SK-N-SH treated with all-trans-retinoic acid at 6 μM for 48 hours (cell line): ENCODE measurements around the gene KIAA0513.

ENCODE experiments used
- ATAC-seq: fragments of 200-7000 bp; cut with Tn5 transposase; 3 replicates; pipeline ENCODE4 v1.9.1; 2020; ENCODE audit warnings: mild to moderate bottlenecking, moderate library complexity
- ARNTL ChIP-seq: fragments of 450-650 bp; formaldehyde crosslinking; IDR thresholded peaks from 2 replicates; pipeline ENCODE4 v1.5.0; 2020; ENCODE audit warnings: low read depth, mild to moderate bottlenecking, moderate library complexity, borderline replicate concordance
- BACH2 ChIP-seq: fragments of 250-450 bp; sonication (Bioruptor Pico); IDR thresholded peaks from 2 replicates; pipeline ENCODE4 v1.9.0; 2021; ENCODE audit warnings: mild to moderate bottlenecking, borderline replicate concordance
- CREB5 ChIP-seq: fragments of 250-450 bp; sonication (Bioruptor Pico); IDR thresholded peaks from 2 replicates; pipeline ENCODE4 v1.5.1; 2020; ENCODE audit warnings: low read depth, mild to moderate bottlenecking, moderate library complexity
- CSDC2 ChIP-seq: fragments of 250-450 bp; sonication (Bioruptor Pico); IDR thresholded peaks from 2 replicates; pipeline ENCODE4 v1.5.0; 2020; ENCODE audit warnings: mild to moderate bottlenecking, moderate library complexity
- CSRNP3 ChIP-seq: fragments of 250-450 bp; sonication (Bioruptor Pico); IDR thresholded peaks from 2 replicates; pipeline ENCODE4 v1.5.1; 2021; ENCODE audit warnings: mild to moderate bottlenecking, moderate library complexity
- ISL1 ChIP-seq: fragments of 250-450 bp; sonication (Bioruptor Pico); IDR thresholded peaks from 2 replicates; pipeline ENCODE4 v2.1.2; 2022; ENCODE audit warnings: mild to moderate bottlenecking, moderate library complexity
- PPARA ChIP-seq: fragments of 250-450 bp; sonication (Bioruptor Pico); IDR thresholded peaks from 2 replicates; pipeline ENCODE4 v1.5.0; 2020; ENCODE audit warnings: mild to moderate bottlenecking, borderline replicate concordance
- RARB ChIP-seq: fragments of 250-450 bp; sonication (Bioruptor Pico); IDR thresholded peaks from 2 replicates; pipeline ENCODE4 v1.8.0; 2021; ENCODE audit warnings: mild to moderate bottlenecking, moderate library complexity
- SNAI2 ChIP-seq: fragments of 250-450 bp; sonication (Bioruptor Pico); IDR thresholded peaks from 2 replicates; pipeline ENCODE4 v1.5.0; 2020; ENCODE audit warnings: mild to moderate bottlenecking, moderate library complexity
- TCF4 ChIP-seq: fragments of 250-450 bp; sonication (Bioruptor Pico); IDR thresholded peaks from 2 replicates; pipeline ENCODE4 v1.8.0; 2021; ENCODE audit warnings: mild to moderate bottlenecking, moderate library complexity, borderline replicate concordance
- TOX ChIP-seq: fragments of 250-450 bp; sonication (Bioruptor Pico); IDR thresholded peaks from 2 replicates; pipeline ENCODE4 v1.8.0; 2021; ENCODE audit warnings: mild to moderate bottlenecking, moderate library complexity, borderline replicate concordance
- TSHZ2 ChIP-seq: fragments of 250-450 bp; sonication (Bioruptor Pico); IDR thresholded peaks from 2 replicates; pipeline ENCODE4 v1.5.0; 2020; ENCODE audit warnings: mild to moderate bottlenecking, moderate library complexity
- ZC3H10 ChIP-seq: fragments of 250-450 bp; sonication (Bioruptor Pico); IDR thresholded peaks from 2 replicates; pipeline ENCODE4 v1.5.1; 2021; ENCODE audit warnings: mild to moderate bottlenecking, moderate library complexity
- ZFP3 ChIP-seq: fragments of 250-450 bp; sonication (Bioruptor Pico); IDR thresholded peaks from 2 replicates; pipeline ENCODE4 v1.5.0; 2020; ENCODE audit warnings: mild to moderate bottlenecking, moderate library complexity
- ZFP30 ChIP-seq: fragments of 450-650 bp; formaldehyde crosslinking; IDR thresholded peaks from 2 replicates; pipeline ENCODE4 v1.5.0; 2022; ENCODE audit warnings: mild to moderate bottlenecking, moderate library complexity
- ZNF565 ChIP-seq: fragments of 450-650 bp; formaldehyde crosslinking; conservative IDR thresholded peaks from 2 replicates; pipeline ENCODE4 v1.5.0; 2020; ENCODE audit warnings: low read depth, mild to moderate bottlenecking, moderate library complexity
- ZNF70 ChIP-seq: fragments of 450-650 bp; formaldehyde crosslinking; IDR thresholded peaks from 2 replicates; pipeline ENCODE4 v1.5.0; 2020; ENCODE audit warnings: mild to moderate bottlenecking, moderate library complexity
- ZNF8 ChIP-seq: fragments of 450-650 bp; formaldehyde crosslinking; IDR thresholded peaks from 2 replicates; pipeline ENCODE4 v1.5.0; 2020; ENCODE audit warnings: mild to moderate bottlenecking, moderate library complexity

The KIAA0513 gene

GRCh38 chr16:85136213-85136701 is 108.7 kb downstream of the KIAA0513 start (continued):
- TF ChIP-seq ARNTL (CRISPR knock-in tag) (no peak), ZFP30 (CRISPR knock-in tag) (no peak), ISL1 (CRISPR knock-in tag) (no peak), ZNF565 (CRISPR knock-in tag) (no peak), CSDC2 (CRISPR knock-in tag) (no peak), ZNF70 (no peak), CSRNP3 (CRISPR knock-in tag) (no peak), SNAI2 (CRISPR knock-in tag) (no peak), ZFP3 (CRISPR knock-in tag) (no peak)

- no peak for TF ChIP-seq TCF4 (CRISPR knock-in tag)
- TF ChIP-seq ZC3H10 (CRISPR knock-in tag): no peak
These were observed 109.2 kb downstream of the KIAA0513 start for GRCh38 chr16:85136702-85137322.

GRCh38 chr16:85137323-85138072 is 109.9 kb downstream of the KIAA0513 start:
- peak; percentile 97 for ATAC-seq
- TF ChIP-seq TSHZ2 (CRISPR knock-in tag): peak; percentile 78; the same call in 1 of the 2 replicates
- TF ChIP-seq TCF4 (CRISPR knock-in tag): peak; percentile 96
- TF ChIP-seq CREB5: no peak

More at GRCh38 chr16:85136702-85137322, 109.2 kb downstream of the KIAA0513 start:
- peak; percentile 54 for ATAC-seq

GRCh38 chr16:85138073-85138824 is 110.7 kb downstream of the KIAA0513 start:
- ATAC-seq: no peak
- TF ChIP-seq ZC3H10 (CRISPR knock-in tag): no peak
- TF ChIP-seq ISL1 (CRISPR knock-in tag): no peak
- no peak for TF ChIP-seq RARB (CRISPR knock-in tag)
- TF ChIP-seq ZNF565 (CRISPR knock-in tag): no peak
- TF ChIP-seq PPARA (CRISPR knock-in tag): no peak
- no peak for TF ChIP-seq ZNF8 (CRISPR knock-in tag)
- no peak for TF ChIP-seq TOX (CRISPR knock-in tag)
- TF ChIP-seq TSHZ2 (CRISPR knock-in tag): no peak
- TF ChIP-seq ZFP3 (CRISPR knock-in tag): no peak
- no peak for TF ChIP-seq ZNF70
- no peak for TF ChIP-seq BACH2 (CRISPR knock-in tag)
